Frontal cortex (tissue), 4 donors: Measurements from ENCODE around the gene IGSF8. TPM values are rescaled to one million over a fixed set of nuclear protein-coding genes. Genes with fewer than 3 reads are reported as not detected.
"Not testable (repeated sequence)": the region's sequence is repeated elsewhere in the genome, so short reads cannot be mapped to it uniquely, and the experiment has no call there.

Source experiments
- DNase-seq, 2 donors: peaks; one replicate each; pipeline ENCODE4 v3.0.0; 2012; ENCODE audit warnings: low spot score in 2 of 2
- FAIRE-seq: peaks from 2 replicates; lab custom pipeline; 2012; peaks lifted over from hg19 to GRCh38; lab: Jason Lieb, UNC
- total RNA-seq: library from RNA; depleted of rRNA; stranded (reverse); fragments of >200 nt; gene quantifications from one replicate; pipeline ENCODE4 v1.2.3, GENCODE V29; 2014
- donor health status: control.
- donor health status: control.
- donor health status: control.

IGSF8 gene
- total RNA-seq, 1 donor from 2014 or later: 48.5 TPM

DNA sequence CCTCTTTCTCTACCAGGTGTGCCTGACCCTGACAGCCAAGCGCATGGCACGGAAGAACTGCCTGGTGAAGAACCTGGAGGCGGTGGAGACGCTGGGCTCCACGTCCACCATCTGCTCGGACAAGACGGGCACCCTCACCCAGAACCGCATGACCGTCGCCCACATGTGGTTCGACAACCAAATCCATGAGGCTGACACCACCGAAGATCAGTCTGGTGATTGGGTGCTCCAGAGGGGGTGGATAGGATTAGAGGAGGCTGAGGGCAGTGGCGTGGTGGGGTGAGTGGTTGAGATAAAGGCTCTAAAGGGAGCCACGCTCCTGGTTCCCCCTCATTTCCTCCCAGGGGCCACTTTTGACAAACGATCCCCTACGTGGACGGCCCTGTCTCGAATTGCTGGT lies 30.2 kb upstream of the IGSF8 start:
- FAIRE-seq (no peak), DNase-seq (no peak)

DNA sequence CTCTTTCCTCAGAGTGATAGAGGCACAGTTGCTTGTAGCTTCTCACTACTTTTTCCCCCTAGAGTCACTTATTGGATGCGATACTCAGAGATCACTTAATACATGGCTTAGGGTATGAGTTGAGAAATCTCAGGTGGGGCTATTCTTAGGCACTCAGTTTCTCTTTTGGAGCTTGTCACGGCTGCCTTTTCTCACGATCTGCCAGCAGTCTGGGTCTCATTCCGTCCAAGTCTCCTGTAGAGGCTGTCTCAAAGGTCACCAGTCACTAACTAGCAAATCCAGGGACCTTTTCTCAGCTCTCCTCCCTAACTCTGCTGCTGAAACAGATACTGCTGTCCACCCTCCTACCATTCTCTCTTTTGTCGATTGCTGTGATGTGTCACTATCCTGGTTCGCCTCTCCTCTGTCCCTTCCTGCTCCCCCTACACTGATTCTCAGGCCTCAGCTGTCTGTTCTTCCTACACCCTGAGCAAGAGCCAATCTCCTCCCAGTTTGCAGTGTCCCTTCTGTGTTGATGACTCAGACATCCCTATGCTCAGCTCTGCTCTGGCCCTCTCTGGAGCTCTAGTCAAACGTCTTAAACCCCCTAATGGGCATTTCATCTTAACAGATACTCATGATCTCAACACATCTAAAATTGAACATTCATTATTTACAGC lies 29.6 kb upstream of the IGSF8 start:
- no peak for FAIRE-seq
- peak in 1 of 2 donors; percentile 54 for DNase-seq

DNA sequence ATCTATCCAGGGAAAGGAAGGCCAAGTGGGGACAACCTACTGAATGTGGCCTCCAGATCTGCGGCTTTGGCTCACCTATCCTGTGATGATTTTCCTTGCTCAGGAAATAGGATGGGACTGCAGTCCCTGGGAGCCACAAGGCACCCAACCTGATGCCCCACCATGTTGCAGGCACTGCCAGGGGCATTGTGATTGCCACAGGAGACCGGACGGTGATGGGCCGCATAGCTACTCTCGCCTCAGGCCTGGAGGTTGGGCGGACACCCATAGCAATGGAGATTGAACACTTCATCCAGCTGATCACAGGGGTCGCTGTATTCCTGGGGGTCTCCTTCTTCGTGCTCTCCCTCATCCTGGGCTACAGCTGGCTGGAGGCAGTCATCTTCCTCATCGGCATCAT lies 29.0 kb upstream of the IGSF8 start:
- no peak for FAIRE-seq
- no peak for DNase-seq

DNA sequence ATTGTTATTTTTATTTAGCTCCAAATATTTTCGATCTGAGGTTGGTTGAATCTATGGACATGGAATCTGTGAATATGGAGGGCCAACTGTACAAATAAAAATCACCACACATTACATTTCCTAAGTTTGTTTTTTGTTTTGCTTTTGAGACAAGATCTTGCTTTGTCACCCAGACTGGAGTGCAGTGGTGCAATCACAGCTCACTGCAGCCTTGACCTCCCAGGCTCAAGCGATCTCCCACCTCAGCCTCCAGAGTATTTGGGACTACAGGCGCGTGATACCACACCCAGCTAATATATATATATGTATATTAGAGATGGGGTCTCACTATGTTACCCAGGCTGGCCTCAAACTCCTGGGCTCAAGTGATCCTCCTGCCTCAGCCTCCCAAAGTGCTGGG lies 27.9 kb upstream of the IGSF8 start:
- DNase-seq, FAIRE-seq: not testable (repeated sequence)

DNA sequence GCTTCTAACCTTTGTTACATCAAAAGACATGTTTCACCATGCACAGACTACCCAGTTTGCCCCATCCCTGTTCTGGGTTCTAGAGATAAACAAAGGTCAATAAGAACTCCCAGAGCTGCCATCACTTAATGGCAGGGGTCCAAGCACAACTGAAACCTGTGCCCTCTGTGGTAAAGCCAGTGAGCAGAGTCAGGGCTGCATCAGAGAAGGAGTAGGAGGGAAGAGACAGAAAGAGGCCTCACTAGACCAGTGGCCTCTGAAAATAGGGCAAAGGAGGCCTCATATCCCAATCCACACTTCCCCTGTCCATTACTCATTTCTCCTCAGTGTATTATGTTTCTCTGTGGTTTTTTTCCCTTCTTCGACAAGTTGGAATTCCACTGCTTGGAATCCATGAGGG lies 27.3 kb upstream of the IGSF8 start:
- FAIRE-seq: no peak
- DNase-seq: no peak

DNA sequence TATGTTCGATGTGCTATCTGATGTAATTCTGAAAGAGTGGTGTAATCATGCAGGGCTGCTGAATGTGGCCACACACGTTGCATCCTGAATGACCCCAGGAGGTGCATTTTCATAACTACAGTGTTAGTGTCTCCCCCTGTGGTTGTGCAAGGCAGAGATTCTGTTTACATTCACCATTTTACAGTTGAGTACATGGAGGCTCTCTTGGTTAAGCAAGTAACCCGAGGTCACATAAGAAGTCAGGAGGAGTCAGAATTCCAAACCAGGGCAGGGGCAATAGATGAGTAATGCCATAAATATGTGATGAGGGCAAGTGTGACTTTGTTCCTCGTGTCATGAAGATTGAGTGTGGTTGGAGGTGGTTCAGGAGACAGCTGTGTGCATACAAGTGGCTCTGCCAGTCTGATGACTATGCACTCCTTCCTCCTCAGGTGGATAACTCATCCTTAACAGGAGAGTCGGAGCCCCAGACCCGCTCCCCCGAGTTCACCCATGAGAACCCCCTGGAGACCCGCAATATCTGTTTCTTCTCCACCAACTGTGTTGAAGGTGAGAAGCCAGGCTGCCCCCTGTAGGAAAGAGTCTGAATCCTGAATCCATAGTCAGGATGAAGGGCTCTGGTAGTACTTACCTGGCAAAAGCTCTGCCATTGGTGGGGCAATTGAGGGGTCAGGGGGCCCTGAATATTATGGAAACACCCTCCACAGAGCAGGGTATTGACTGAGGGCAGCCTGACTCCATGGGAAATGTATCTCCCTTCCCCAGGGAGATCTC lies 26.5 kb upstream of the IGSF8 start:
- no peak for FAIRE-seq
- no peak for DNase-seq

DNA sequence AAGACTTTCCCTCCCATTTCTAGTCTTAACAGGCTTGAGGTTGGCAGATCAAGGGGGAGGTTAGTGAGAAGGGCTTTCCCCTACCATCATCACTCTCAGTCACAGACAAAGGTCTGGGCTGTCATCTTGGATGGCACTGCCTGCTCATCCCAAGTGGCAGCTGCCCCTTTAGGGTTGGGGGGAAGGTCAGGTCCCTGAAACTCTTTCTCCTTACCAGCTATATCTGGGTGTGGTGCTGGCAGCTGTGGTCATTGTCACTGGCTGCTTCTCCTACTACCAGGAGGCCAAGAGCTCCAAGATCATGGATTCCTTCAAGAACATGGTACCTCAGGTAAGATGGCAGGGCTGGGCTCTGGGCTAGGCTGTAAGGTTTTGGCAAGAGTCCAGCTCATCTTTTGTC lies 25.3 kb upstream of the IGSF8 start:
- FAIRE-seq (no peak), DNase-seq (no peak)

DNA sequence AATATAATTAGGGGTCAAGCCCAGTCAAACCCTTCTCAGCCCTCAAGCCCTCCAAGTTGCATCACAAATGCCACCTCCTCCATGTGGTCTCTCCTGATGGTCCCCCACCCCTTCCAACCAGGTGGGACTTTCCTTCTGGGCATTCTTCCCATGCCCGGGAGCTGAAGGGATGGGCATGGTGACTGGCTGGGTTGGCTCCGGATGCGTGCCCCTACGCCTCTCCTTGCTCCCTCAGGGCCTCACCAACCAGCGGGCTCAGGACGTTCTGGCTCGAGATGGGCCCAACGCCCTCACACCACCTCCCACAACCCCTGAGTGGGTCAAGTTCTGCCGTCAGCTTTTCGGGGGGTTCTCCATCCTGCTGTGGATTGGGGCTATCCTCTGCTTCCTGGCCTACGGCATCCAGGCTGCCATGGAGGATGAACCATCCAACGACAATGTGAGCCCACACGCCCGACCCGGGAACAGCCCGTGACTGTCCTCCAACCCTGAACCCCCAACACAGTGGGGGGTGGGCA lies 24.6 kb upstream of the IGSF8 start:
- FAIRE-seq (no peak), DNase-seq (no peak)

DNA sequence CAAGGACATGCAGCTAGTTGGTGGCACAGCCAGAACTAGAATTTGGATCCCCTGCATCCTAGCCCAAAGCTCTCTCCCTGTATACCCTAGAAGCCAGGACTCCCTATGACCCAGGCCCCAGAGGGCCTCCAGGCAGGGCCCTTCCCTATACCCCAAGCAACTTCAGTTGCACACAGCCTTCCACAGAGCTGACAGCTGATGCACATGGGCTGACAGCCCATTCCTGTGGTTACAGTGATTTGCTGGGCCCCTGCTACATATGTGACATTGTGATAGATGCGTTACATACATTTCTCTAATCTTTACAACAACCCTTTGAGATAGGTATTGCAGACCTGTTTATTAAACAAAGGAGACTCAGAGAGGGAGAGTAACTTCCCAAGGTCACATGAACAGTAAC lies 23.0 kb upstream of the IGSF8 start:
- FAIRE-seq (no peak), DNase-seq (no peak)

DNA sequence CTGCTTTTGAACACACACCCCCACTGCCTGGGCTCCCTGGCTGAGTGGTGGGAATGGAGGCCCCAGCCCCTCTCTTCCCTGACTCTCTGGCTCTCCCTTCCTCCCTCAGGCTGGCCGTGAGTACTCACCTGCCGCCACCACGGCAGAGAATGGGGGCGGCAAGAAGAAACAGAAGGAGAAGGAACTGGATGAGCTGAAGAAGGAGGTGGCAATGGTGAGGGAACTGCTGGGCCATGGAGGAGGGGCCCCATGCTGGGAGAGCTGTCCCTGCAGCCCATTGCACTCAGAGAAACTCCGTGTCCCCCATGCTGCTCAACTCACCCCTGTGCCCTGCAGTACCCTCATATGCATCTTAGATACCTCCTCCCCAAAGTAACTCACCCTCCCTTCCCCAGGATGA lies 22.4 kb upstream of the IGSF8 start:
- DNase-seq (no peak), FAIRE-seq (no peak)

DNA sequence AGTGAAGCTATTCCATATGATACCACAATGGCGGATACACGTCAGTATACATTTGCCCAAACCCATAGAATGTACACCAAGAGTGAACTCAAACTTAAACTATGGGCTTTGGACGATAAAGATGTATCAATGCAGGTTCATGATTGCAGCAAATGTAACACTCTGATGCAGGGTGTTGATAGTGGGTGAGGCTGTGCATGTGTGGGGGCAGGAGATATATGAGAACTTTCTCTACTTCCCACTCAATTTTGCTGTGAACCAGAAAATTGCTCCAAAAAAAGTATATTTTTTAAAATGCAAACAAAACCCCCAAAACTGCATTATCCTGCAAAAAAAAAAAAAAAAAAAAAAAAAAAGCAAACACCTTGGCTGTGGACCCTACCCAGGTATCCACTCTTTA lies 20.5 kb upstream of the IGSF8 start:
- FAIRE-seq: no peak
- DNase-seq: no peak

DNA sequence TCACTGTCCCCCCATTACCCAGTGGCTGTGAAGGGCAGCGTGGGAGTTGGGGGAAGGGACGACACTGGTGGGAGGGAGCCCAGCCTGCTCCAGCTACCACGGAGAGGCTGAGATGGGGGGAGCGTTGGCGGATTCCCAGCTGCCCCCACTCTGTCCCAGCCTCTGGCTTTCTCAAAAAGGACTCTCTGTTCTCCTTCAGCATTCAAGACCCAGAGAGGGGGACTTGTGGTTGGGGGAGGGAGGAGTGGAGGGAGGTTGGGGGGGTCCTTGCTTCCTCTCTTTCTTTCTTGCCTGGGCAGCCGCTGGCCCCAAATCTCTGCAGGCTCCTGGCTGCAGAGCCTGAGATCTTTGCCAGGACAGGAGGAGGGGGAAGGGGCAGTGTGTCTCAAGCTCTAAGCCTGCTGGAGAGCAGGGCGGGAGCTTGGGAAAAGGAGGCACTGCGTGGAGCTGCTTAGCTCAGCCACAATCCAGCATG lies 19.3 kb upstream of the IGSF8 start:
- DNase-seq: peak in 1 of 2 donors; percentile 26
- FAIRE-seq: no peak

DNA sequence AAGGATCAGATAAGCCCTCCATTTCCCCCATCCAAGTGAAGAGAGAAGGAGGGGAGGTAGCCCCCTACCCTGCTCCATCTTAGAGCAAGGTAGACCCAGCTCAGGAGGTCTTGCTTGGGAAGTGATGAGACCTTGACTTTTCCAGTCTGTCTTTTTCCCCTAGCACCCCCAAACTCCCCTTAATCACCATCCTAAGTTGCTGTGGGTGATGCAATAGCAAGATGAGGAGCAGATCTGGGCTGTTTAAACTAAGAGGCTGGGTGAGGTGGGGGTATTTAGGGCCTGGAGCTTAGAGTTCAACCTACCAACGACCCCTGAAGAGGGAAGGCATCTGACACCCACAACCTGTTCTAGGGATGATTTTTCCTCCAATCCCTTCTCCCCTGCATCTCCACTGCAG lies 18.9 kb upstream of the IGSF8 start:
- DNase-seq (no peak), FAIRE-seq (no peak)

DNA sequence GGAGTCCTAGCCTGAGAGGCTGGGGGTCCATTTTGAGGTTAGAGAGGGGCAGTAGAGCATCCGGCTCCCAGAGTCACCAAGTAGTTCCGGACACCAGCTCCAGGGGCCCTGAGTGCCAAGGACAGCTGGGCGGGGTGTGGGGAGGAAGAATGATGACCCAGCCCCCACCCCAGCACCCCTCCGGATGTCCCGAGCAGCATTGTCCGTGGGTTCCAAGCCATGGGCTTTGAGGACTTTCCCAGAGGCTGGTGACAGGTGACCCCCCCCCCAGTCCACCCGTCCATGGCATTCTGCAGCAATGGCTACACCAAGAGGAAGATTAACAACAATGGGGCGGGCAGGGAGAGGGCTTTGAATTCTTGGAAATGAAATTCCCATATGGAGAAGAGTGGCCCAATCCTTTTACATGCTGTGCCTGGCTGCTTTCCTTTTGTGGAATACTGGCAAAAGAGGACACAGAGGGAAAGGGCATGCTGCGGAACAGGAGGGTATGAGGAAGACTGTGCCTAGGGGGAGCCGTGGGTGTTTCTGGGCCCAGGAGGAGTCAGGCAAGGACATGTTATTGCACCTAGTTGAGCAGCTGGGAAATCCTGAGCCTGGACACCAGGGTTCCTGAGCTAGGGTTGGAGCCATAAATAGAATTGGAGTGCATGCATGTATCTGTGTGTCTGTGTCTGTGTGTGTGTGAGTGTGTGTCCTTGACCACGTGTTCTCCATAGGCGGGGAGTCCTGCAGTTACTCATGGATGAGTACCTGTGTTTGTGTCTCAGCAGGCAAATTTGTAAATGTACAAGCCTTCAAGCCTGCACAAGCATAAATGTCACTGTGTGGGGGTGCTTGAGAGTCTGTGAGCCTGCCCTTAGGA lies 18.1 kb upstream of the IGSF8 start:
- no peak for DNase-seq
- FAIRE-seq: no peak

DNA sequence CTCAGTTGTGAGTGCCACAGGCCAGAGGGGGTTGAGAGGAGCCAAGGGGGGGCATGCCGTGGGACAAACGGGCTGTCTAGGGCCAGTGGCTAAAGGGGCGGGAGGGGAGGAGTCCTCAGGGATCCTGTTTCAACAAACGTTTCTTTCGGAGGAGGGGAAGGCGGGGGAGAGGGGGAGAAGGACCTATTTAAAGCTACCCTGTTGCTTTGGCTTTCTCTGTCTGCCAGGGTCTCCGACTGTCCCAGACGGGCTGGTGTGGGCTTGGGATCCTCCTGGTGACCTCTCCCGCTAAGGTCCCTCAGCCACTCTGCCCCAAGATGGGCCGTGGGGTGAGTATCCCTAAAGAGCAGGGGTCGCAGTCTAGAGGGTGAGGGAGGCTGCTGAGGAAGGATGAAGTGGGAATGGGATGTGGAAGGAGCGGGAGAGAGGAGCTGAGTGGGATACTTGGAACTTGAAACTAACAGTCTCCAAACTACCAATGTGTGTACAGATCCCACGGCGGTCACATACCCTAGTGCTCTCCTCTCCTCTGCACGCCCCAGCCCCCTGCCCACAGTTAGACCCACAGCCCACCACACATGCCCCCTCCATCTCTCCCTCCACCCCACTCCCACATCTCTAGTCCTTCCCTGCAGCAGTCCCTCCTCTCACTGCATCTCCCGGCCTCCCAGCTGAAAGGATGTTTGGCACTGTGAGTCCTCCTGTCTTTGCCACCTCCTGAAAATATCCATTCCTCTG lies 17.3 kb upstream of the IGSF8 start, which contains the start of gene ATP1A2:
TSS of gene ATP1A2 (plus strand) at position 215 of the 738 bp plus-strand sequence. CDS start at position 318, 103 bp downstream.
- no peak for FAIRE-seq

DNA sequence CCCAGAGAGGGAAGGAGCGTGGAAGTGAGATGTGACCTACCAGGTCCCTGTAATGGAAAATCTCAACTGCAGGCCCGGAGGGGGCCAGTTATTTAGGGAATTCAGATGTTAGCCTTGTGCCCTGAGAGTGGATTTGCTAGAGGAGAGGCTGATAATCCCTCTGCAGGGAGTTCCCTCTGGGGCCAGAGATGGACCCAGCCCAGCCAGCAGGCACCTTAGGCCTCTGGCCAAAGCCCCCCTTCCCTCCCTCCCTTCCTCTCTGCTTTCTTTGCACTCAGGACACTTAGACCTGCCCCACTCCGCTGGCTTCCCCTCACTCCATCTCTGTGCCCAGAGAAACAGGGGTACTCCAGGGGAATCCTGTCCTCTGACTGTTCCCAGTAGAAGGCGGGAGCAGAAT lies 15.7 kb upstream of the IGSF8 start:
- DNase-seq (no peak), FAIRE-seq (no peak)

More for the DNA sequence above, 17.3 kb upstream of the IGSF8 start, which contains the start of gene ATP1A2:
- no peak for DNase-seq

DNA sequence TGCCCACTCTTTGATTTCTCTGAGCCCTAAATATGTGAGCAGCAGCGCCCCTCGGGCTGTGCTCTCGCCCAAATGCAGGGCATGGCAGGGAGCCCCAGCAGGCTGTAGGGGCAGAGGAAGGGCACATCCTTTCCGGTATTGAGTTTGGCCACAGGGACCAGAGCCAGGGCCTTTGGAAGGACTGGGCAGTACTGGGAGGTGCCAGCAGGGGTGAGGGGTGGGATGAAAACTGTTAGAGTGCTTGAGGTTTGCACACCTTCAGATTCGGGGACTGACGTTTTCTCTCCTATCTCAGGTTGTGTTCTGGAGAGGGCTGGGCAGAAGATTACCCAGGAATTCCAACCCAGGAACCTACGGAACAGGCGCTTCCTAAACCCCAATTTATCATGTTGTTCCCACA lies 15.0 kb upstream of the IGSF8 start:
- FAIRE-seq: no peak
- DNase-seq: no peak

DNA sequence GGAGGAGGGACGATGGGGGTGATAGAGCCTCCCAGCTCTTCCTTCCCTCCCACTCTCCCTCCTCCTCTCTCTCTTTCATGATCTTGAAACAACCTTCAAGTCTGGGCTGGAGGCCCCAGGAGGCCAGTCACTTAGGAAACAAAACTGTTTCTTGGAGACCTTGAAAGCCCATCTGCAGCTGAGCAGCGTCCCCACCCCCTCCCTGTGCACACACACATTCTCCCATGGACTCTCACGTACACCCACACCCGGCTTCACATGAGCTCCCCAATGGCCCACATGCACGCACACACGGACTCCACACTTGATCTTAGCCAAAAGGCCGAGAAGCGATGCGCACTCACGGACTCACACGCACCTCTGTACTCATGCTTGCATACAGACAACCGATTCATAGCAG lies 13.9 kb upstream of the IGSF8 start:
- DNase-seq: no peak
- FAIRE-seq: no peak

DNA sequence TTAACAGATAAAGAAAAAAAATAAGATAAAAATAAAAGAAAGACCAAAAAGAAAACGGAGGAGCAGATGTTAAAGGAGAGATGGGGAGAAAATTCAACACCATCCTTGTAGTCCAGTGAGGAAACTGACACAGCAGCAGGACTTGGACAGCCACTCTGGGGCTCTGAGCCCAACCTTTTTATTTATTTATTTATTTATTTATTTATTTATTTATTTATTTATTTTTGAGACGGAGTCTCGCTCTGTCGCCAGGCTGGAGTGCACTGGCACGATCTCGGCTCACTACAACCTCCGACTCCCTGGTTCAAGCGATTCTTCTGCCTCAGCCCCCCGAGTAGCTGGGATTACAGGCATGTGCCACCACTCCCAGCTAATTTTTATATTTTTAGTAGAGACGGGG lies 13.0 kb upstream of the IGSF8 start:
- not testable (repeated sequence) for DNase-seq, FAIRE-seq

DNA sequence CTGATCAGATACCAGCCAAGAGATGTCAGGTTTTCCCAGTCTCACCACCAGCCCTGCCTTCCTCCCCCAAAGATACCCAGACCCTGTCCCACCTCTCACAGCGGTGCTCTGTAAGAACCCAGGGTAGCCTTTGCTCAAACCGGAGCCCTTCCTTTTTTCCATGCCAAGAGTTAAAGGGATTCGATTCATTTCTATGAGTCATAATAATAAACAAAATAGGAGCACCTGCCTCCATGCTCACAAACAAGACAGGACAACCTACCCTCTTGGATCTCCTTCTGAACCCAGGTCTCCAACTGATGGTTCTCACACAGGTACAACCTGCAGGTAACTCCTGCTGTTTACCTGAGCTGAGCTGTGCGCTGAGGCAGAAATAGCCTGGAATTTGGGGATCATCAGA lies 11.3 kb upstream of the IGSF8 start:
- DNase-seq (no peak), FAIRE-seq (no peak)
